Ovary (tissue), 9 donors: Measurements from ENCODE around the gene DHRS2. TPM values are rescaled to one million over a fixed set of nuclear protein-coding genes. Genes with fewer than 3 reads are reported as not detected.

Experiments used
- DNase-seq, 5 donors: peaks; one replicate each; pipeline ENCODE4 v3.0.0-alpha.2; 2019 to 2020
- H3K27ac ChIP-seq, 2 donors: fragments of 200-600 bp; one replicate each; pipeline versions ENCODE4 v1.5.1 to v1.8.0; 2019 to 2022
- H3K27me3 ChIP-seq: fragments of 200-600 bp; one replicate; pipeline ENCODE4 v1.8.0; 2022
- H3K36me3 ChIP-seq: fragments of 200-600 bp; sonication (generic); one replicate; pipeline ENCODE4 v1.5.1; 2019
- H3K4me1 ChIP-seq: one replicate; pipeline ENCODE4 v1.8.1; 2013; ENCODE audit warnings: mild to moderate bottlenecking, moderate library complexity; ENCODE audit not compliant: insufficient read depth
- H3K4me3 ChIP-seq: fragments of 200-600 bp; sonication (generic); one replicate; pipeline ENCODE4 v1.5.1; 2017
- H3K9me3 ChIP-seq, 2 donors: fragments of 200-600 bp in 1 of 2; sonication (generic) in 1 of 2; one replicate each; pipeline versions ENCODE4 v1.5.1 to v1.8.1; 2013 to 2019; ENCODE audit warnings: mild to moderate bottlenecking in 1 of 2, moderate library complexity in 1 of 2
- EP300 ChIP-seq: sonication (generic); formaldehyde crosslinking; IDR thresholded peaks from one replicate; pipeline ENCODE4 v1.6.1; 2017; ENCODE audit warnings: antibody characterized with exemption
- POLR2A ChIP-seq: fragments of 450-650 bp; IDR thresholded peaks from one replicate; pipeline ENCODE4 v1.6.1; 2017; ENCODE audit warnings: antibody characterized with exemption, mild to moderate bottlenecking, moderate library complexity
- WGBS, 3 donors: extraction: QIAGEN DNeasy Blood & Tissue Kit in 1 of 3; methylation state at CpG; one replicate each; pipeline versions ENCODE4 v1.1.5 to v1.1.7; 2013 to 2017; 5-methylcytosine and 5-hydroxymethylcytosine counted together
- intact Hi-C, 4 donors: fragments of 100-400 bp; cut with DNase I; formaldehyde crosslinking; loops; one replicate each; pipeline versions ENCODE4 v1.11.0 to v1.15.1; 2022 to 2023
- polyA plus RNA-seq, 2 donors: library from polyadenylated mRNA; stranded (reverse); fragments of 200-250 nt in 1 of 2; fragments of 350-450 nt in 1 of 2; fragmentation: Illumina TruSeq in 1 of 2; extraction: RNeasy Lipid Tissue Mini Kit (QIAGEN cat#74804) in 1 of 2; gene quantifications; one replicate each; pipeline ENCODE4 v1.2.3, GENCODE V29; 2013 to 2014
- total RNA-seq, 7 donors: library from RNA; depleted of rRNA in 2 of 7; stranded (reverse); fragments of >200 nt in 2 of 7; fragmentation: NEBNext Ultra II Directional in 3 of 7; extraction: Animal tissue kit (Norgen Biotek cat#: 25700) in 3 of 7; gene quantifications; one replicate each; pipeline versions ENCODE4 v1.1.0 to v1.2.4, GENCODE V29; 2016 to 2023
- TF ChIP-seq, protein P1 (sequence below), 3 donors: fragments of 450-650 bp in 2 of 3; fragments of 200-600 bp in 1 of 3; IDR thresholded peaks; one replicate each; pipeline versions ENCODE4 v1.5.1 to v1.8.0; 2016 to 2022; ENCODE audit warnings: antibody characterized with exemption in 3 of 3, mild to moderate bottlenecking in 1 of 3
- donor health status: DM: no; HTN: no; CAD: no; lungs with moderate emphysema.
- donor health status: DM: no; HTN: no; CAD: no.
- donor health status: Bipolar disorder and iron deficiency.
- donor health status: DM: yes; HTN: yes; CAD: no.
- donor health status: DM: no; HTN: no; CAD: no.
- donor health status: DM: yes; HTN: yes; CAD: no.

Gene DHRS2
- total and polyA plus RNA-seq, 9 donors: 1.6 to 46.6 (median 14.9) TPM

DNA sequence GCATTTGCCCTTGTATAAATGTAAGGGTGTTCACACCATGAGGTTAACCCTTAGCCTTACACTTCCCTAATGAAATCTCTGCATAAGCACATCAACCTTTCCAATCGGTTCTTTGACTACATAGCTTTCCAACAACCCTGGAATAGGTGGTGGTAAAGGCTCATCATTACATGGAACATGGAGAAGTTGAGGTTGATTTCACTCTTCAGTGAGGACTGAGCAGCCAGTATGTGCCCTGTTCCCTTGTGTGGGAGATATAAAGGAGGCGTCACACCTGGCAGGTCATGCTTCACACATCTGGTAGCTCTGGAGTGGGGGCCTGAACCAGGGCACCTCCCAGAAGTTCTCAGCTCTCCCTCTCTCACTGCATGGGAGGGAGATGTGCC is 35.8 kb upstream of the DHRS2 start:
- DNase-seq: no peak

DNA sequence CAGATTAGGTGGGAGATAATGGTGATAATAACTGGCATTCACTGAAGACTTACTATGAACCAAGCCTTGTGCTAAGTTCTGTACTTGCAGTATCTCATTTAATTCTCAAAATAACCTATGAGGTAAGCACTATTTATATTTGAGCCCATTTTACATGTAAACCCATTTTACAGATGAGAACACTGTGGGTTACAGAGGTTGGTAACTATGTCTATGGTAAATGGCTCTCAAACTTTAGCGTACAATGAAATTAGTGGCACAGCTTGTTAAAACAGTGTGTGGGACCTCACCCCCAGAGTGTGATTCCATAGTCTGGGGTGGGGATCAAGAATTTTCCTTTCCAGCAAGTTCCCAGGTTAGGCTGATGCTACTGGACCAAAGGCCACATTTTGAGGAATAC is 35.4 kb upstream of the DHRS2 start:
- 96 to 100% (median 97%) methylated on average over 1 of the region's 1 CpG for WGBS, 3 donors
- no peaks in the 10 kb centered on the region for H3K4me1 ChIP-seq
- H3K27ac ChIP-seq: no peak overlapping the region
- no peak overlapping the region for H3K4me3 ChIP-seq
- H3K27me3 ChIP-seq: no peaks in the 10 kb centered on the region
- H3K36me3 ChIP-seq: no peaks in the 10 kb centered on the region
- no peak for TF ChIP-seq POLR2A
- no peaks in the 10 kb centered on the region for H3K9me3 ChIP-seq
- intact Hi-C loops: no loop called here
- DNase-seq: no peak

More for the DNA sequence above, 35.8 kb upstream of the DHRS2 start:
- no peaks in the 10 kb centered on the region for H3K9me3 ChIP-seq
- no peaks in the 10 kb centered on the region for H3K36me3 ChIP-seq
- intact Hi-C loops: no loop called here
- TF ChIP-seq, protein P1, sequence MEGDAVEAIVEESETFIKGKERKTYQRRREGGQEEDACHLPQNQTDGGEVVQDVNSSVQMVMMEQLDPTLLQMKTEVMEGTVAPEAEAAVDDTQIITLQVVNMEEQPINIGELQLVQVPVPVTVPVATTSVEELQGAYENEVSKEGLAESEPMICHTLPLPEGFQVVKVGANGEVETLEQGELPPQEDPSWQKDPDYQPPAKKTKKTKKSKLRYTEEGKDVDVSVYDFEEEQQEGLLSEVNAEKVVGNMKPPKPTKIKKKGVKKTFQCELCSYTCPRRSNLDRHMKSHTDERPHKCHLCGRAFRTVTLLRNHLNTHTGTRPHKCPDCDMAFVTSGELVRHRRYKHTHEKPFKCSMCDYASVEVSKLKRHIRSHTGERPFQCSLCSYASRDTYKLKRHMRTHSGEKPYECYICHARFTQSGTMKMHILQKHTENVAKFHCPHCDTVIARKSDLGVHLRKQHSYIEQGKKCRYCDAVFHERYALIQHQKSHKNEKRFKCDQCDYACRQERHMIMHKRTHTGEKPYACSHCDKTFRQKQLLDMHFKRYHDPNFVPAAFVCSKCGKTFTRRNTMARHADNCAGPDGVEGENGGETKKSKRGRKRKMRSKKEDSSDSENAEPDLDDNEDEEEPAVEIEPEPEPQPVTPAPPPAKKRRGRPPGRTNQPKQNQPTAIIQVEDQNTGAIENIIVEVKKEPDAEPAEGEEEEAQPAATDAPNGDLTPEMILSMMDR (IDR thresholded peaks at IDR 0.05): no peak
- TF ChIP-seq POLR2A: no peak
- TF ChIP-seq EP300: no peak
- no peaks in the 10 kb centered on the region for H3K4me1 ChIP-seq
- 89 to 90% (median 90%) methylated on average over 2 of the region's 2 CpGs for WGBS, 3 donors
- H3K27me3 ChIP-seq: no peaks in the 10 kb centered on the region
- H3K4me3 ChIP-seq: no peak overlapping the region
- no peak overlapping the region for H3K27ac ChIP-seq

DNA sequence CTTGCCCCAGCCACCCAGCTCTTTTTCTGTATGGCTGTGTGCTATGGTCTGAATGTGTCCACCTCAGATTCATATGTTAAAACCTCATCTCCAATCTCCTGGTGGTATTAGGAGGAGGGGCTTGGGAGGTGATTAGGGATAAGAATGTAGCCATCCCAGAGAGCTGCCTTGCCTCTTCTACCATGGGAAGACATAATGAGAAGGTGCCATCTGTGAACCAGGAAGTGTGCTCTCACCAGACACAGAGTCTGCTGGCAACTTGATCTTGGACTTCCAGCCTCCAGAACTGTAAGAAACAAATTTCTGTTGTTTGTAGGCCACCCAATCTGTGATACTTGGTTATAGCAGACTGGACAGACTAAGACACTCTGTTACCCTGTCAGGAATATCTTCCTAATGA is 34.7 kb upstream of the DHRS2 start:
- intact Hi-C loops: no loop called here
- H3K27ac ChIP-seq: no peak overlapping the region
- DNase-seq: no peak
- no peak for TF ChIP-seq EP300
- TF ChIP-seq POLR2A: no peak
- H3K27me3 ChIP-seq: no peaks in the 10 kb centered on the region
- H3K36me3 ChIP-seq: no peaks in the 10 kb centered on the region
- no peaks in the 10 kb centered on the region for H3K4me1 ChIP-seq
- H3K4me3 ChIP-seq: no peak overlapping the region
- no peaks in the 10 kb centered on the region for H3K9me3 ChIP-seq

DNA sequence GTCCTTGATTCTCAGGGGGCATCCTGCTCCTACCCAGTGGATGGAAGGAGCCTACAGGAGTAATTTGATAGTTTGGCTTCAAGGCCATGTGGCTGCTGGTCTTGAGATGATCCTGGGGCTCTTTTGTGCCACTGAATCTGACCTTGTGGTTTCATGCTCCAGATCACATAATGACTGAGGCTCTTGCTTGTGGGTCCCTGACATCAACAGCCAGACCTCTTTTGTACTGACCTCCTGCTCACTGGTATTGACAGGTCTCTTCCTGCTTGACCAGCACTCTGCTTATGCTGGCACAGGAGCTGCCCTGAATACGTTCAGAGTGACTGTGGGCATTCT is 34.4 kb upstream of the DHRS2 start:
- no peaks in the 10 kb centered on the region for H3K36me3 ChIP-seq
- TF ChIP-seq POLR2A (no peak), EP300 (no peak)
- TF ChIP-seq, protein P1 (IDR thresholded peaks at IDR 0.05): no peak
- no peak overlapping the region for H3K4me3 ChIP-seq
- DNase-seq: no peak
- H3K27me3 ChIP-seq: no peaks in the 10 kb centered on the region
- WGBS, 3 donors: 55 to 59% (median 57%) methylated on average over 1 of the region's 1 CpG
- H3K4me1 ChIP-seq: no peaks in the 10 kb centered on the region
- H3K9me3 ChIP-seq: no peaks in the 10 kb centered on the region
- H3K27ac ChIP-seq: no peak overlapping the region
- intact Hi-C loops: no loop called here

DNA sequence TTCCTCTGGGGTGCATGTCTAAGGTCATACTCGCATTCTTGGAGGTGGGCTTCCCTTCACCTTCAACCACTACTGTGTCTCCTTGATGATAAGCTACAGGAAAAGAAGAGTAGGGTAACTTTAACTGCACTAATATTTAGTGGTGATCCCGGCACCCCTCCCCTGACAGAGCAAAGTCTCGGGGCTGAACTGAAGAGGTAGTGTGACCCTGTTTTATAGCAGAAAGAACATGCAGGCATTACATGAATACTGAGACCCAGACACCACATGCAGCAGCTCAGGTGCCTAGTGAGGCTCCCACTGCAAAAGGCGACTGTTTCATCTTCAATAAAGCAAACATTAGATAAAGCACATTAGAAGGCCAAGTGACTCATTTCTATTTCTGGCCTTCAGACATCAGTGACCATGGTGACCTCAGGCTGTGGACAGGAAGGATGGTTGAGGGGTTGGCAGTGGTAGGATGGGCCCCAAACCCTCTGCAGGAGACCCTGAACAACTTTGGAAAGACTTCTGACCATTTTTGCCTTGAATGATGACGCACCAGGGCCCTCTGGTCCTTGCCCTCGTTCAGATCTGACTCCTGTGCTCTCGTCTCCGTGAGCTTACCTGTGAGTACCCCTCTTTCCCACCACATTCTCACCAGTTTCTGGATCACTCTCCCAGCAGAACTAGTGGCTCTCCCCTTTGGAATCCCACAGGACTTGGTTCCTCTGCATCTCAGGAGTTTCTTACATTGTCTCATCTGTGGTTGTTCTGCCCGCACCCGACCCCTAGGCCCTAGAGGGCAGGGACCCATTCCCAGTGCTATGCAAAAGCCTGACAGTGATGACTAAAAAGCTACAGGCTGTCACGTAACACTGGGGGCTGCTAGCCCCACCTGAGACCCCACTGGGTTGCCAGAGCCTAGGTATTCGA is 33.7 kb upstream of the DHRS2 start:
- H3K9me3 ChIP-seq: no peaks in the 10 kb centered on the region
- no peaks in the 10 kb centered on the region for H3K4me1 ChIP-seq
- DNase-seq: no peak
- WGBS, 3 donors: 86 to 88% (median 87%) methylated on average over 12 of the region's 12 CpGs
- no peaks in the 10 kb centered on the region for H3K36me3 ChIP-seq
- H3K27ac ChIP-seq: no peak overlapping the region
- no peaks in the 10 kb centered on the region for H3K27me3 ChIP-seq
- intact Hi-C loops: no loop called here
- TF ChIP-seq POLR2A (no peak), EP300 (no peak)
- TF ChIP-seq, protein P1 (IDR thresholded peaks at IDR 0.05): no peak
- H3K4me3 ChIP-seq: no peak overlapping the region
